Measurements from ENCODE around the gene ABCE1.

The ABCE1 gene

DNA sequence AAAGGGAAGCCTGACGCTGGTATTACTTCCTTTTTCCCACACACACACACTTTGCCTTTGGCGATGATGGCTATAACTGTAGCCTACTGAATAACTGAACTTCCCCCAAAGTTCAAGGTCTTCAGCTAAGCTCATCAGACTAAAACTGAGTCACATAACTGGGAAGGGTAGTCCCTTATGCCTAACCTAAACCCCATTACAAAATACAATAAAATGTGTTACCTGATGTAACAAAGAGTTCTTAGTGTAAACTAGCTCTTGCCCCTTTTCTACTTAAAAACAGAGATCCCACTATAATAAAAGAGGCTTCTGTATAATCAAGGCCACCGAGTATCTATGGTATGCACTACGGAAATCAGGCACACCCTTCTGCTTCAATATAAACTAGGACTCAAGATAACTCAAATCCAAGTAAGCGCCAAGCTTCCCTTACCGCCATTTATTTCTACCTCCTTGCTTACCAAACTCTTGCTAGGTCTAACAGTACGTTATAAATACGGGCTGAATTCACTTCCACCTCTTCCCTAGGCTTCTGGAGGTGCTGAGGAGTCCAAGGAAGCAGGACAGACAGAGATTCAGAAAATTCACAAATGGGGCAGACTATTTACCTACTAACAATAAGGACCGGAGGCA, 79.9 kb downstream of the ABCE1 start:
- no peak for DNase-seq (ENCODE audit: low read depth)

DNA sequence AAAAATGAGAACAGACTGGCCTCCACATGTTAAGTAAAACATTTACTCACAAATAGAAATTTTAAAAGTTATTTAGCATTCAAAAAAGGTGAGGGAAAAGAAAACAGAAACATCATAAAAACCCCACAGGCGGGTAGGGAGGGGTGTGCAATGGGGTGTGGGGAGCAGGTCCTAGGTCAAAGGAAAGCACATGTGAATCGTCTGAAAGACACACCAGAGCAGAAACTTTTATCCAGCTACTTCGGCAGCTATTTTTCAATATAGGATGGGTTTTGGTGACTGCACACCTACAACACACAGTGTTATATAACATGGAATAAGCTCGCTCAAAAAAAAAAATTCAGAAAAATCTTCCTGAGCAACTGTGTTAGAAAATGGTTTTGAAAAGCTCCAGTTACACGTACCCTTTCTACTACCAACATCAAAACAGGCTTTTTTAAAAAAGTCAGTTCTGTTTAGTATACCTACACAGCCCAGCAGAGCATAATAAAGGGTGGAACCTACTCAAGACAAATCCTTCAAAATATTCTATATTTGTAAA, 80.7 kb downstream of the ABCE1 start:
- no peak for DNase-seq (ENCODE audit: low read depth)

Data from non-pigmented ciliary epithelial cell (primary cell).